ENCODE measurements around the gene SLC25A31.

SLC25A31 gene

DNA sequence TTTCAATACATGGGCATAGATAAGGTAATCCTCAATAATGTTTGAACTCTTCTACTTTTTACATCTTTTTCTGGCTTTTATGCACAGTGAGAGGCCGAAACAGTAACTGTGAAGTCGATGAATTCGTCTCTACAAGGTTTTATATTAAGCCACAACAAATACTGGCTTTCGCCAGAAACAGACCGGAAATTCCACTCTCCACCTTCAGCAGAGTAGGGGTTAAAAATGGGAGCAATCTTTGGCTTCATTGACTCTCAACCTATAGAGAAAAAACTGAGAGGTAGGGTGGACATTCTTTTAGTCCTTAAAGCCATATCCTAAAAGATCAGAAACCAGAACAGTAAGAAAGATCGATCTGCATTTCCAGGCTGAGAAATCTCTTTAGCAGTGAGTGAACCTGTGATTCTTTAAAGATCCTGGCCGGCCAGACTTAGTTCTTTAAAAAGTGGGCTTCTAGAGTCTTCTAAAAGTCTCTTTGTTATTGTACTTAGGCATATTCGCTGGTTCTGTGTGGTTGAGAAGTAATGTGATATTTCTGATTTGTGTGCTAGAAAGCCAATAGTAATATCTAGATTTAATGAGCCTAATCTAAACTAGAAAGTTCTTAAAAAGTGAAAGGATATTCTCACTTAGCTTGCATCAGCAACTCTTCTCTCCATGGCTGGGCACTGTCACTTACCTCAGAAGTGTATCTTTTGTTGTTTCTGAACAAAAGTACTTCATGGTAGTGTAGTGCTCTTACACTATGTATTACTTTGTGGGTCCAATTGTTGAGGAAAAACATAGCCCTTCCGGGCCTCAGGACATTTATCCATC lies 54.0 kb downstream of the SLC25A31 start:
- Mint-ChIP-seq H3K27me3 (peaks cover 68% of the 10 kb centered on the region), H3K9me3 (no peaks in the 10 kb centered on the region), H3K27ac (no peak overlapping the region), H3K4me1 (ENCODE audit: low read depth) (peaks cover 20% of the 10 kb centered on the region), H3K36me3 (ENCODE audit: low read depth) (no peaks in the 10 kb centered on the region), H3K4me3 (no peak overlapping the region)
- no peak for DNase-seq

DNA sequence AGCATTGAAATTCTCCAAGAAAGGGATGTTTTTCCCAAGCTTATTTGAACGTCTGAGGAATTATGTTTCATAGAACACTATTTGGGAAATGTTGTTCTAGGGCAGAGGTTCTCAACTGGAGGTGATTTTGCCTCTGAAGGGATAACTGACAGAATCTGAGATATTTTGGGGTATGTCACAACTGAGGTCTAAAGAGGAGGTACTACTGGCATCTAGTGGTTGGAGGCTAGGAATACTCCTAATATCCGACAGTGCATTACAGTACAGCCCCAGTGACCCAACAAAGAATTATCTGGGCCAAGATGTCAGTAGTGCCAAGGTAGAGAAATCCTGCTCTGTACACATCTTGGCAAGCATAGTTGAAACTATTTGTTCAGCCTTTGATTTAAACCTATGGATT lies 58.3 kb downstream of the SLC25A31 start:
- Mint-ChIP-seq H3K27me3 (peaks cover 50% of the 10 kb centered on the region), H3K4me1 (ENCODE audit: low read depth) (peaks cover under 1% of the 10 kb centered on the region), H3K27ac (no peak overlapping the region), H3K36me3 (ENCODE audit: low read depth) (no peaks in the 10 kb centered on the region), H3K4me3 (no peak overlapping the region), H3K9me3 (no peaks in the 10 kb centered on the region)
- DNase-seq: no peak

DNA sequence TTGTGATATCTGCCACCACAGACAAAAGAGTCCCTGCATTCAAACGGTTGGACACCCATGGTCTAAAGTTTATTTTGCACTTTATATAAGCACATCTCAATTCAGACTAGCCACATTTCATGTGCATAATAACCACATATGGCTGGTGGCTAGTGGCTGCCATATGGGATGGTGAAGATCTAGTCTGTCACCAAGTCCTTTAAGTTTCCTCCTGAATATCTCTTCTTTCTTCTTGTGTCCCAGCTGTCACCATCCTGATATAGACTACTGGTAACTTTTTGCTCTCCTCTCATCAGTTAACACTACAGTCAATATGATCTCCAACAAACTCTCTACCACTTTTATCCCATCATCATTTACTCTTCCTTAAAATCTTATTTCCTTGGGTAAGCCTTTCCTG lies 61.2 kb downstream of the SLC25A31 start:
- Mint-ChIP-seq H3K4me1 (ENCODE audit: low read depth) (no peaks in the 10 kb centered on the region), H3K4me3 (no peak overlapping the region), H3K9me3 (no peaks in the 10 kb centered on the region), H3K27ac (no peak overlapping the region), H3K36me3 (ENCODE audit: low read depth) (no peaks in the 10 kb centered on the region), H3K27me3 (peaks cover 43% of the 10 kb centered on the region)
- DNase-seq: no peak

DNA sequence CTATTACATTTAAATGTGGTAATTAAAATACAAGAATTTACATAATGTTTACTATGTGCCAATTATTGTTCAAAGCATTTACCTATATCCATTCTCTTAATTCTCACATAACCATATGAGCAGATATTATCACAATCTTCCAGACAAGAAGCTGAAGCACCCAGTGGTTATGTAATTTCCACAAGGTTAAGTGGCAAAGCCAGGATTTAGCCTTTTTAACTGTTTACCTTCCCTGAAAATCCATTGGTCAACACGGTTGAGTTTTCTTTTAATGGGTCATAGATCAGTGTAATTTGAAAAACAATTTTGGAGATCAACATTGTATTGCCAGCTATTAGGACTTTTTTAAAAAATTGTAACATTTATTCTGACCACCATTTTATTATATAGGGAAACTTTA lies 63.3 kb downstream of the SLC25A31 start:
- H3K4me3 Mint-ChIP-seq: no peak overlapping the region
- peaks cover 41% of the 10 kb centered on the region for H3K27me3 Mint-ChIP-seq
- no peaks in the 10 kb centered on the region for H3K9me3 Mint-ChIP-seq
- no peaks in the 10 kb centered on the region for H3K4me1 Mint-ChIP-seq (ENCODE audit: low read depth)
- no peaks in the 10 kb centered on the region for H3K36me3 Mint-ChIP-seq (ENCODE audit: low read depth)
- no peak for DNase-seq
- no peak overlapping the region for H3K27ac Mint-ChIP-seq

DNA sequence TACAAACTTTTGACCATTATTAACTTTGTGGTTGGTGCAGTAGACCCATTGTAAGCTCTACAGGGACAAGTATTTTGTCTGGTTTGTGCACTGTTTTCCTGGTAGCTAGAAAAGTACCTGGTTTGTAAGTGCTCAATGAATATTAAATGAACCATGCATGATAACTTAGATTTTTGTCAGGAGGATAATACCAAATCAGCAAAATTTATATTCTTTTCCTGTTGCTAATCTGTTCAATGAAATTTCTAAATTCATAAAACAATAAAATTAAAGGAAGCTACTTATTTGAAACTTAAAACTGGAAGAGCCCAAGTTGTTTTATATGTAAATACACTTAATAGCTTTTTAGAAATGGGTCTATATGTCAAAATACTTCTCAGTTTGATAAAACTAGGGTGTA lies 69.5 kb downstream of the SLC25A31 start:
- H3K4me1 Mint-ChIP-seq (ENCODE audit: low read depth): no peaks in the 10 kb centered on the region
- no peak for DNase-seq
- no peaks in the 10 kb centered on the region for H3K36me3 Mint-ChIP-seq (ENCODE audit: low read depth)
- no peaks in the 10 kb centered on the region for H3K9me3 Mint-ChIP-seq
- H3K27ac Mint-ChIP-seq: no peak overlapping the region
- peaks cover 22% of the 10 kb centered on the region for H3K27me3 Mint-ChIP-seq
- no peak overlapping the region for H3K4me3 Mint-ChIP-seq

DNA sequence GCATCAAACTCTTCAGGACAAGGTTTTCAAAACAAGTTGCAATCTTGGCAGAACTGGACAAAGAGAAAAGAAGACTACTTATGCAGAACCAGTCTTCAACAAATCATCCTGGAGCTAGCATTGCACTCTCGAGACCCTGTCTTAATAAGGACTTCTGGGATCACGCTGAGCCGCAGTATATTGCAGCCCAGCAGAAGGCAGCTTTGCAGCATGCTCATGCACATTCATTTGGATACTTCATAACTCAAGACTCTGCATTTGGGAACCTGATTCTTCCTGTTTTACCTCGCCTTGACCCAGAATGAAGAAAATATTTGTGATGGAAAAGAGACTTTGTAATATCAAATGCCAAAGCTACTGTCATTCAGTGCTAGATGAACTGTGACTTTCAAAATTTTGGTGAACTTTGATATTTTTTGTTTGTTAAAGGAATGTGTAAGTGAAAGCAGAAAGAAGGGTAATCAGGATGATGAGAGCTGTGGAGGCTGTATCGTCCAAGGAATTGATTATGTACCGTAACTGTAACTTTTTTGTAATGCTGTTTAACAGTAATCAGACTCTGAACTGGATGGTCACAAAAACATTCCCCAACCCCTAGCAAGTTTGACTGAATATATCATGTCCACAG lies 79.1 kb downstream of the SLC25A31 start:
- Mint-ChIP-seq H3K4me1 (ENCODE audit: low read depth) (no peaks in the 10 kb centered on the region), H3K27ac (no peak overlapping the region), H3K27me3 (peaks cover 9% of the 10 kb centered on the region), H3K9me3 (no peaks in the 10 kb centered on the region), H3K36me3 (ENCODE audit: low read depth) (no peaks in the 10 kb centered on the region), H3K4me3 (no peak overlapping the region)
- no peak for DNase-seq

DNA sequence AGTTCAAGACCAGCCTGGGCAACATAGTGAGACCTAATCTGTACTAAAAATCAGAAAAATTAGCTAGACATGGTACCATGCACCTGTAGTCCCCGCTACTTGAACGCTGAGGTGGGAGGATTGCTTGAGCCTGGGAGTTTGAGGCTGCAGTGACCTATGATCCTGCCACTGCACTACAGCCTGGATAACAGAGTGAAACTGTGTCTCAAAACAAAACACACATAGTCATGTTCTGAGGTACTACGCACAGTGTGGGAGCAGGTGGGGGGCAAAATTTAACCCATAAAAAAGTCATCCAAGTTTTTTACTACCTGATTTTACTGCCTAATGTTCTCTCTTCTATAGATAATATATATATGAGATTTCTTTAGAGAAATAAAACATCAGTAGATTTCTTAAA lies 80.4 kb downstream of the SLC25A31 start:
- Mint-ChIP-seq H3K27ac (no peak overlapping the region), H3K36me3 (ENCODE audit: low read depth) (no peaks in the 10 kb centered on the region), H3K4me3 (no peak overlapping the region), H3K4me1 (ENCODE audit: low read depth) (no peaks in the 10 kb centered on the region), H3K27me3 (peaks cover 9% of the 10 kb centered on the region), H3K9me3 (no peaks in the 10 kb centered on the region)
- no peak for DNase-seq

DNA sequence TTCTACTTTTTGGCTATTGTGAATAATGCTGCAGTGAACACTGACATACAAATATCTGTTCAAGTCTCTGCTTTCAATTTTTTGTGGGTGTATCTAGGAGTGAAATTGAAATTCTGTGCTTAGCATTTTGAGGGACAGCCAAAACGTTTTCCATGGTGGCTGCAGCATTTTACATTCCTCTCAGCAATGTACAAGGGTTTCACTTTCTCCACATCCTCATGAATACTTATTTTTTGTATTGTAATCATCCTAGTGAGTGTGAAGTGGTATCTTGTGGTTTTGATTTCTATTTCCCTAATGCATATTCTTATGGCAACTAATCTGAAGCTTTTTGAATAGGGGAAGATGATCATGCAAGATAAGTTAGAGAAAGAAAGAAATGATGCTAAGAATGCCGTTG lies 92.2 kb downstream of the SLC25A31 start:
- no peak overlapping the region for H3K4me3 Mint-ChIP-seq

More for the DNA sequence above, 92.2 kb downstream of the SLC25A31 start:
- Mint-ChIP-seq H3K9me3 (no peaks in the 10 kb centered on the region), H3K27me3 (peaks cover 17% of the 10 kb centered on the region), H3K4me1 (ENCODE audit: low read depth) (no peaks in the 10 kb centered on the region), H3K36me3 (ENCODE audit: low read depth) (no peaks in the 10 kb centered on the region), H3K27ac (no peak overlapping the region)
- no peak for DNase-seq
